T-helper 17 cell (primary cell): Measurements from ENCODE around the gene MYLK3. TPM values are rescaled to one million over a fixed set of nuclear protein-coding genes. Genes with fewer than 3 reads are reported as not detected.
A peak's percentile ranks its signal among the peaks of the same experiment; 100 is the strongest.
"Not testable (repeated sequence)": the region's sequence is repeated elsewhere in the genome, so short reads cannot be mapped to it uniquely, and the experiment has no call there.

ENCODE experiments used
- ATAC-seq: fragments of 150-1000 bp; cut with Tn5 transposase; 2 replicates; pipeline ENCODE4 v1.10.0; 2021; ENCODE audit warnings: mild to moderate bottlenecking, moderate library complexity
- DNase-seq, 3 donors: peaks; one replicate each; pipeline versions ENCODE4 v3.0.0 to v3.0.0-alpha.2; 2020 to 2021
- H3K9me3 ChIP-seq: one replicate; pipeline ENCODE4 v1.7.0; 2013; ENCODE audit warnings: low read length, mild to moderate bottlenecking; ENCODE audit not compliant: control insufficient read depth, poor library complexity, severe bottlenecking
- H3K27ac Mint-ChIP-seq: one replicate; pipeline ENCODE4 v1.8.0; 2022; ENCODE audit warnings: mild to moderate bottlenecking, moderate library complexity, mixed read lengths
- H3K27me3 Mint-ChIP-seq: one replicate; pipeline ENCODE4 v1.8.0; 2022; ENCODE audit warnings: mixed read lengths
- H3K36me3 Mint-ChIP-seq: one replicate; pipeline ENCODE4 v1.8.0; 2022; ENCODE audit warnings: low read depth, mixed read lengths
- H3K4me1 Mint-ChIP-seq: one replicate; pipeline ENCODE4 v1.8.0; 2022; ENCODE audit warnings: mild to moderate bottlenecking, mixed read lengths
- H3K4me3 Mint-ChIP-seq: one replicate; pipeline ENCODE4 v1.8.0; 2022; ENCODE audit warnings: mild to moderate bottlenecking, moderate library complexity, mixed read lengths
- total RNA-seq, 4 donors: library from RNA in 2 of 4; stranded (reverse) in 2 of 4; gene quantifications; one replicate each; pipeline ENCODE4 v1.2.3 and lab custom pipeline; 2022 to 2026

The MYLK3 gene
- total RNA-seq, 2 donors from 2014 or later = not detected

GRCh38 chr16:46689365-46690280, 58.5 kb downstream of the MYLK3 start, which contains the start of gene ORC6:
Gene ORC6, plus strand, starts transcription at chr16:46689659. Its CDS starts 47 bp downstream, at chr16:46689706.
- DNase-seq (peak; percentile 92 to 94 (median 93)), ATAC-seq (peak; percentile 80)
- Mint-ChIP-seq H3K4me1 (peaks cover 22% of the 10 kb centered on the region), H3K27ac (no peak within 1 kb of the TSS), H3K27me3 (no peaks in the 10 kb centered on the region), H3K4me3 (no peak within 1 kb of the TSS), H3K36me3 (no peaks in the 10 kb centered on the region)
- no peaks in the 10 kb centered on the region for H3K9me3 ChIP-seq

DNA sequence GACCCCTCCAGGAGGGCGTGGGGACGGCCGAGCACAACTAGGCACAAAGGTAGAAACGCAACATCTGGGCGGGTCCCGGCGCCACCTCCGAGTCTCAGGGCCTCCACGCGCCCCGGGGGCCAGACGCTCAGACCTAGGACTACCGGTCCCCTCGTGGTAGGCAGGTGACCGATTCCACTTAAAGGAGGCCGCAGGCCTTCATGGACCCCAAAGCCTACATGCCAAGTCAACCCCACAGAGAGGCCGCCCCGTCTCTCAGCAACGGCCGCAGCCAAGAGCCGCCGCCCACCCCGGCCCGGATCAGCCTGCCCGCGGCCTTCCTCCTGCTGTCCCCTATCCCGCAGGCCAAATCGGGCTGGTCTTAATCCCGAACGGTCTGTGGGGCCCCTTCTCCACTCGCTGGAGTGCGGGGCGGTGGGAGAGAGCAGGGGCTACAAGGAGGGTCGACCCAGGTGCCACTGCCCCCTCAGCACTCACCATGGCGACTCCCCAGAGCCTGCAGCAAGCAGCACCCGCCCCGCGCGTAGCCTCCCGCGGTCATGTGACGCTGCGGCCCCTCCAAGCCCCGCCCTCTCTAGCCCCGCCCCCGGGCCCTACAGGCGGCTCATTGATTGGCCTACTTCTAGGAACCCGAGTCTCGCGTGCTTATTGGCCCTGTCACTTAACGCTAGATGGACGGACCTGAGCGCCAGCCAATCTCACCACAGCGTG, 59.3 kb downstream of the MYLK3 start, which contains the start of gene VPS35:
VPS35 (minus strand) TSS at position 525 of the 711 bp plus-strand sequence; CDS start at position 480, 45 bp downstream.
- peaks cover 24% of the 10 kb centered on the region for H3K4me1 Mint-ChIP-seq
- no peak within 1 kb of the TSS for H3K4me3 Mint-ChIP-seq
- peak; percentile 91 for ATAC-seq
- peak; percentile 99 to 100 (median 99) for DNase-seq
- no peaks in the 10 kb centered on the region for H3K27me3 Mint-ChIP-seq
- H3K9me3 ChIP-seq = no peaks in the 10 kb centered on the region
- no peak within 1 kb of the TSS for H3K27ac Mint-ChIP-seq
- no peaks in the 10 kb centered on the region for H3K36me3 Mint-ChIP-seq

- Mint-ChIP-seq H3K27me3 (no peaks in the 10 kb centered on the region), H3K4me3 (no peak overlapping the region), H3K27ac (no peak overlapping the region), H3K4me1 (peaks cover 26% of the 10 kb centered on the region), H3K36me3 (no peaks in the 10 kb centered on the region)
- no peak for ATAC-seq
- H3K9me3 ChIP-seq = no peaks in the 10 kb centered on the region
- DNase-seq = no peak
Observed at GRCh38 chr16:46688101-46688653, 60.0 kb downstream of the MYLK3 start.

- Mint-ChIP-seq H3K27me3 (no peaks in the 10 kb centered on the region), H3K36me3 (no peaks in the 10 kb centered on the region), H3K27ac (no peak overlapping the region), H3K4me1 (peaks cover 26% of the 10 kb centered on the region), H3K4me3 (no peak overlapping the region)
- no peak for DNase-seq
- no peak for ATAC-seq
- H3K9me3 ChIP-seq = no peaks in the 10 kb centered on the region
Observed at GRCh38 chr16:46687486-46687885, 60.7 kb downstream of the MYLK3 start.

- no peaks in the 10 kb centered on the region for H3K9me3 ChIP-seq
- Mint-ChIP-seq H3K36me3 (no peaks in the 10 kb centered on the region), H3K4me3 (no peak overlapping the region), H3K27ac (no peak overlapping the region), H3K27me3 (no peaks in the 10 kb centered on the region), H3K4me1 (peaks cover 26% of the 10 kb centered on the region)
- ATAC-seq (no peak), DNase-seq (no peak)
Observed at GRCh38 chr16:46686815-46687473, 61.2 kb downstream of the MYLK3 start.

- not testable (repeated sequence) for ATAC-seq, H3K36me3 Mint-ChIP-seq, H3K27me3 Mint-ChIP-seq, H3K27ac Mint-ChIP-seq, H3K4me3 Mint-ChIP-seq, H3K9me3 ChIP-seq, DNase-seq
- H3K4me1 Mint-ChIP-seq = peaks cover 15% of the 10 kb centered on the region
Observed at GRCh38 chr16:46681867-46682266, 66.3 kb downstream of the MYLK3 start.

- H3K4me3 Mint-ChIP-seq, ATAC-seq, H3K27me3 Mint-ChIP-seq, DNase-seq, H3K36me3 Mint-ChIP-seq, H3K4me1 Mint-ChIP-seq, H3K27ac Mint-ChIP-seq, H3K9me3 ChIP-seq: not testable (repeated sequence)
Observed at GRCh38 chr16:46677943-46678342, 70.2 kb downstream of the MYLK3 start.

- Mint-ChIP-seq H3K4me1 (peaks cover 3% of the 10 kb centered on the region), H3K27ac (no peak overlapping the region), H3K4me3 (no peak overlapping the region), H3K36me3 (peaks cover 2% of the 10 kb centered on the region), H3K27me3 (no peaks in the 10 kb centered on the region)
- no peaks in the 10 kb centered on the region for H3K9me3 ChIP-seq
- ATAC-seq (peak; percentile 93), DNase-seq (peak in 2 of 3 donors; percentile 18 to 21)
Observed at GRCh38 chr16:46673320-46674013, 74.7 kb downstream of the MYLK3 start.

GRCh38 chr16:46662123-46662522, 86.0 kb downstream of the MYLK3 start:
- H3K4me1 Mint-ChIP-seq = peaks cover 4% of the 10 kb centered on the region
- no peak overlapping the region for H3K27ac Mint-ChIP-seq
- peaks cover 5% of the 10 kb centered on the region for H3K36me3 Mint-ChIP-seq

GRCh38 chr16:46658925-46659324, 89.2 kb downstream of the MYLK3 start:
- ATAC-seq = peak; percentile 69
- H3K36me3 Mint-ChIP-seq = peaks cover 2% of the 10 kb centered on the region
- DNase-seq = no peak
- peaks cover 4% of the 10 kb centered on the region for H3K4me1 Mint-ChIP-seq
- H3K9me3 ChIP-seq = no peaks in the 10 kb centered on the region
- no peak overlapping the region for H3K4me3 Mint-ChIP-seq
- H3K27me3 Mint-ChIP-seq = no peaks in the 10 kb centered on the region
- no peak overlapping the region for H3K27ac Mint-ChIP-seq

More at GRCh38 chr16:46662123-46662522, 86.0 kb downstream of the MYLK3 start:
- ATAC-seq (no peak), DNase-seq (no peak)
- H3K9me3 ChIP-seq = no peaks in the 10 kb centered on the region
- Mint-ChIP-seq H3K4me3 (no peak overlapping the region), H3K27me3 (no peaks in the 10 kb centered on the region)
